Karpas-422 (cell line): ENCODE results near the gene DOC2B. TPM values are rescaled to one million over a fixed set of nuclear protein-coding genes. Genes with fewer than 3 reads are reported as not detected.

ENCODE experiments used
- DNase-seq: peaks from one replicate; pipeline ENCODE4 v3.0.0-alpha.2; 2015
- H2AFZ ChIP-seq: fragments of 200-600 bp; sonication (generic); 2 replicates; pipeline ENCODE4 v1.6.1; 2014; ENCODE audit warnings: antibody characterized with exemption, low read length, mixed read lengths
- H3K27ac ChIP-seq: fragments of 200-600 bp; sonication (generic); 2 replicates; pipeline ENCODE4 v1.5.1; 2014; ENCODE audit warnings: mild to moderate bottlenecking, low read length, moderate library complexity
- H3K27me3 ChIP-seq: fragments of 200-600 bp; sonication (generic); 2 replicates; pipeline ENCODE4 v1.6.1; 2014; ENCODE audit warnings: low read length, mixed read lengths
- H3K36me3 ChIP-seq: fragments of 200-600 bp; sonication (generic); 2 replicates; pipeline ENCODE4 v1.6.1; 2014; ENCODE audit warnings: low read length, mixed read lengths; ENCODE audit not compliant: insufficient read depth
- H3K4me1 ChIP-seq: fragments of 200-600 bp; sonication (generic); 2 replicates; pipeline ENCODE4 v1.6.1; 2014; ENCODE audit warnings: mild to moderate bottlenecking, low read length, mixed read lengths
- H3K4me2 ChIP-seq: fragments of 200-600 bp; sonication (generic); 2 replicates; pipeline ENCODE4 v1.6.1; 2014; ENCODE audit warnings: low read length, low read depth, mild to moderate bottlenecking; ENCODE audit not compliant: poor library complexity, severe bottlenecking
- H3K4me3 ChIP-seq: fragments of 200-600 bp; sonication (generic); 2 replicates; pipeline ENCODE4 v1.5.1; 2014; ENCODE audit warnings: mild to moderate bottlenecking, antibody characterized with exemption, low read length, mixed read lengths
- H3K79me2 ChIP-seq: fragments of 200-600 bp; sonication (generic); 2 replicates; pipeline ENCODE4 v1.6.1; 2014; ENCODE audit warnings: mild to moderate bottlenecking, low read length, mixed read lengths
- H3K9ac ChIP-seq: fragments of 200-600 bp; sonication (generic); 2 replicates; pipeline ENCODE4 v1.6.0; 2014; ENCODE audit warnings: low read length
- H3K9me2 ChIP-seq: fragments of 200-600 bp; sonication (generic), shearing (Covaris generic); replicated peaks from 2 replicates; pipeline ENCODE4 v1.6.0; 2014; ENCODE audit warnings: mild to moderate bottlenecking, low read length, moderate library complexity; ENCODE audit not compliant: insufficient read depth
- H3K9me3 ChIP-seq: fragments of 300-700, 200-600 bp; sonication (generic); 2 replicates; pipeline ENCODE4 v1.6.1; 2014; ENCODE audit warnings: low read length, mixed read lengths
- H4K20me1 ChIP-seq: fragments of 200-600 bp; sonication (generic); 2 replicates; pipeline ENCODE4 v1.6.1; 2014; ENCODE audit warnings: mild to moderate bottlenecking, antibody characterized with exemption, low read length, low read depth; ENCODE audit not compliant: insufficient read depth
- total RNA-seq: library from RNA; depleted of rRNA; stranded (reverse); fragments of >200 nt; shearing (Covaris generic); gene quantifications from 2 replicates; pipeline ENCODE4 v1.2.3, GENCODE V29; 2014; ENCODE audit warnings: low replicate concordance

DOC2B gene
- total RNA-seq, 1 experiment from 2014 or later: not detected

- no peak for DNase-seq
- H4K20me1 ChIP-seq: no peaks in the 10 kb centered on the region
Observed at GRCh38 chr17:185445-186138, 4.1 kb upstream of the DOC2B start.

GRCh38 chr17:183021-183420, 1.6 kb upstream of the DOC2B start:
- H3K27ac ChIP-seq: no peak overlapping the region
- H4K20me1 ChIP-seq: no peaks in the 10 kb centered on the region
- H3K79me2 ChIP-seq: no peaks in the 10 kb centered on the region
- no peaks in the 10 kb centered on the region for H3K9me2 ChIP-seq
- H3K9me3 ChIP-seq: no peaks in the 10 kb centered on the region
- H3K36me3 ChIP-seq: no peaks in the 10 kb centered on the region
- H2AFZ ChIP-seq: no peak overlapping the region
- DNase-seq: no peak
- no peaks in the 10 kb centered on the region for H3K27me3 ChIP-seq
- H3K9ac ChIP-seq: no peak overlapping the region
- H3K4me1 ChIP-seq: no peaks in the 10 kb centered on the region
- H3K4me2 ChIP-seq: no peak overlapping the region
- H3K4me3 ChIP-seq: no peak overlapping the region

More at GRCh38 chr17:185445-186138, 4.1 kb upstream of the DOC2B start:
- H3K4me3 ChIP-seq: no peak overlapping the region
- H3K79me2 ChIP-seq: no peaks in the 10 kb centered on the region
- H3K9ac ChIP-seq: no peak overlapping the region
- H3K27me3 ChIP-seq: no peaks in the 10 kb centered on the region
- H3K4me2 ChIP-seq: no peak overlapping the region
- H3K27ac ChIP-seq: no peak overlapping the region
- no peaks in the 10 kb centered on the region for H3K4me1 ChIP-seq
- H3K9me2 ChIP-seq: no peaks in the 10 kb centered on the region
- no peaks in the 10 kb centered on the region for H3K36me3 ChIP-seq
- H2AFZ ChIP-seq: no peak overlapping the region
- no peaks in the 10 kb centered on the region for H3K9me3 ChIP-seq

- no peaks in the 10 kb centered on the region for H3K36me3 ChIP-seq
- no peaks in the 10 kb centered on the region for H3K9me3 ChIP-seq
- no peak overlapping the region for H3K9ac ChIP-seq
- H3K27ac ChIP-seq: no peak overlapping the region
- H3K79me2 ChIP-seq: no peaks in the 10 kb centered on the region
- H4K20me1 ChIP-seq: no peaks in the 10 kb centered on the region
- no peaks in the 10 kb centered on the region for H3K9me2 ChIP-seq
- H2AFZ ChIP-seq: no peak overlapping the region
- H3K27me3 ChIP-seq: no peaks in the 10 kb centered on the region
- no peak overlapping the region for H3K4me3 ChIP-seq
- DNase-seq: no peak
- no peak overlapping the region for H3K4me2 ChIP-seq
- no peaks in the 10 kb centered on the region for H3K4me1 ChIP-seq
Observed at GRCh38 chr17:182050-182751, 751 bp upstream of the DOC2B start.

GRCh38 chr17:180381-181244, 837 bp downstream of the DOC2B start:
- Histone ChIP-seq H3K27ac (no peak overlapping the region), H3K9me3 (no peaks in the 10 kb centered on the region), H3K9me2 (no peaks in the 10 kb centered on the region), H3K4me1 (no peaks in the 10 kb centered on the region), H2AFZ (no peak overlapping the region), H3K36me3 (no peaks in the 10 kb centered on the region), H3K9ac (no peak overlapping the region), H3K4me2 (no peak overlapping the region), H4K20me1 (no peaks in the 10 kb centered on the region), H3K79me2 (no peaks in the 10 kb centered on the region), H3K4me3 (no peak overlapping the region), H3K27me3 (no peaks in the 10 kb centered on the region)
- no peak for DNase-seq

- Histone ChIP-seq H3K9me2 (no peaks in the 10 kb centered on the region), H3K9ac (no peak overlapping the region), H3K9me3 (no peaks in the 10 kb centered on the region), H3K36me3 (no peaks in the 10 kb centered on the region), H2AFZ (no peak overlapping the region), H3K4me3 (no peak overlapping the region), H4K20me1 (no peaks in the 10 kb centered on the region), H3K4me1 (no peaks in the 10 kb centered on the region), H3K27me3 (no peaks in the 10 kb centered on the region), H3K4me2 (no peak overlapping the region), H3K79me2 (no peaks in the 10 kb centered on the region), H3K27ac (no peak overlapping the region)
- no peak for DNase-seq
Observed at GRCh38 chr17:179781-180380, 1.6 kb downstream of the DOC2B start.

- H3K4me1 ChIP-seq: no peaks in the 10 kb centered on the region
- H3K4me3 ChIP-seq: no peak overlapping the region
- H3K9me2 ChIP-seq: no peaks in the 10 kb centered on the region
- H3K4me2 ChIP-seq: no peak overlapping the region
- H4K20me1 ChIP-seq: no peaks in the 10 kb centered on the region
- DNase-seq: no peak
- no peak overlapping the region for H2AFZ ChIP-seq
- H3K27ac ChIP-seq: no peak overlapping the region
- H3K27me3 ChIP-seq: no peaks in the 10 kb centered on the region
- no peak overlapping the region for H3K9ac ChIP-seq
- H3K9me3 ChIP-seq: no peaks in the 10 kb centered on the region
- no peaks in the 10 kb centered on the region for H3K79me2 ChIP-seq
- H3K36me3 ChIP-seq: no peaks in the 10 kb centered on the region
Observed at GRCh38 chr17:179066-179432, 2.4 kb downstream of the DOC2B start.

- H3K9me3 ChIP-seq: no peaks in the 10 kb centered on the region
- no peak overlapping the region for H3K27ac ChIP-seq
- no peaks in the 10 kb centered on the region for H3K36me3 ChIP-seq
- H3K9me2 ChIP-seq: no peaks in the 10 kb centered on the region
- H3K79me2 ChIP-seq: no peaks in the 10 kb centered on the region
- no peak overlapping the region for H3K4me3 ChIP-seq
- H2AFZ ChIP-seq: no peak overlapping the region
- H3K4me1 ChIP-seq: no peaks in the 10 kb centered on the region
- no peaks in the 10 kb centered on the region for H3K27me3 ChIP-seq
- no peaks in the 10 kb centered on the region for H4K20me1 ChIP-seq
- no peak overlapping the region for H3K4me2 ChIP-seq
- DNase-seq: no peak
- H3K9ac ChIP-seq: no peak overlapping the region
Observed at GRCh38 chr17:178292-179065, 3.0 kb downstream of the DOC2B start.
